ENCODE results near the gene EDN1. TPM values are rescaled to one million over a fixed set of nuclear protein-coding genes. Genes with fewer than 3 reads are reported as not detected.
"Not testable (repeated sequence)": the region's sequence is repeated elsewhere in the genome, so short reads cannot be mapped to it uniquely, and the experiment has no call there.

Gene EDN1
- total RNA-seq, 2 experiments from 2014 or later = not detected

- intact Hi-C loops (cut with micrococcal nuclease) = no loop called here
- CTCF ChIA-PET = interaction anchor here (0.6 to 3.7 kb wide), 2 partner anchors 9 to 651 kb away, joined by 3 to 18 read pairs; partner anchors contain the start of gene EDN1
- POLR2A ChIA-PET = no interaction called here
Measured at GRCh38 chr6:12298995-12299394, 8.8 kb downstream of the EDN1 start.

GRCh38 chr6:12301018-12301417 is 10.9 kb downstream of the EDN1 start:
- no peaks in the 10 kb centered on the region for H3K9me3 Mint-ChIP-seq
- H3K4me1 Mint-ChIP-seq (ENCODE audit: low read depth) = no peaks in the 10 kb centered on the region
- CTCF ChIA-PET = interaction anchor here (3.7 kb wide), 1 partner anchor 11 kb away, joined by 18 read pairs; the partner anchor contains the start of gene EDN1
- no peak for DNase-seq
- intact Hi-C loops (cut with micrococcal nuclease) = no loop called here
- POLR2A ChIA-PET = no interaction called here
- no peaks in the 10 kb centered on the region for H3K36me3 Mint-ChIP-seq
- no peak overlapping the region for H3K4me3 Mint-ChIP-seq
- no peak overlapping the region for H3K27ac Mint-ChIP-seq
- peaks cover 9% of the 10 kb centered on the region for H3K27me3 Mint-ChIP-seq

More at GRCh38 chr6:12298995-12299394, 8.8 kb downstream of the EDN1 start:
- no peaks in the 10 kb centered on the region for H3K9me3 Mint-ChIP-seq
- H3K4me1 Mint-ChIP-seq (ENCODE audit: low read depth) = no peaks in the 10 kb centered on the region
- no peak for DNase-seq
- H3K36me3 Mint-ChIP-seq = no peaks in the 10 kb centered on the region
- no peak overlapping the region for H3K27ac Mint-ChIP-seq
- H3K4me3 Mint-ChIP-seq = no peak overlapping the region
- peaks cover 5% of the 10 kb centered on the region for H3K27me3 Mint-ChIP-seq

GRCh38 chr6:12304487-12304886 is 14.3 kb downstream of the EDN1 start:
- no peak overlapping the region for H3K27ac Mint-ChIP-seq
- H3K27me3 Mint-ChIP-seq = peaks cover 10% of the 10 kb centered on the region
- no peak for DNase-seq
- no peaks in the 10 kb centered on the region for H3K9me3 Mint-ChIP-seq
- POLR2A ChIA-PET = no interaction called here
- no peaks in the 10 kb centered on the region for H3K36me3 Mint-ChIP-seq
- intact Hi-C loops (cut with micrococcal nuclease) = no loop called here
- CTCF ChIA-PET = no interaction called here
- H3K4me3 Mint-ChIP-seq = no peak overlapping the region
- H3K4me1 Mint-ChIP-seq (ENCODE audit: low read depth) = no peaks in the 10 kb centered on the region

GRCh38 chr6:12309070-12309469 is 18.9 kb downstream of the EDN1 start:
- intact Hi-C loops (cut with micrococcal nuclease) = no loop called here
- ChIA-PET POLR2A (no interaction called here), CTCF (interaction anchor here (0.6 to 0.8 kb wide), 3 partner anchors 11 to 653 kb away, joined by 3 to 6 read pairs (median 3); partner anchors contain the start of gene EDN1)

DNA sequence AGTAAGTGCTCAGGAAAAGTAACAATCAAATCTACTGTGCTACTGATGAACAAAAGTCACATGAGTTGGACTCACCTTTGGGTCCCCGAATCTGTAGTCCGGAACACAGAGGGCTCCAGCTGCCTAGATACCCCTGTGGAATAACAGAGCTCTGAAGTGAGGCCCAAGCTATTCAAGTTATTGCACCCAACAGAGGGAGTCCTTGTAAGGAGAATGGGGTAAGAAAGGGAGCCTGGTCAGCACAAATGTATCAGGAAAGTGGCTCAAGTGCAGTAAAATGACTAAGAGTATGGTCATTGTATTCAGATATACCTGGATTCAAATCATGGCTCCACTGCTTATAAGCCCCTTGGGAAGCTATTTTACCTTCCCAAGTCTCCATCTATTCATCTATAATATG is 20.9 kb downstream of the EDN1 start:
- Mint-ChIP-seq H3K4me1 (ENCODE audit: low read depth) (no peaks in the 10 kb centered on the region), H3K4me3 (no peak overlapping the region), H3K27me3 (peaks cover 7% of the 10 kb centered on the region), H3K9me3 (no peaks in the 10 kb centered on the region), H3K27ac (no peak overlapping the region), H3K36me3 (no peaks in the 10 kb centered on the region)
- intact Hi-C loops (cut with micrococcal nuclease) = no loop called here
- DNase-seq = no peak
- CTCF ChIA-PET = interaction anchor here (1.1 kb wide), 1 partner anchor 26 kb away, joined by 3 read pairs; no protein-coding TSS in a partner anchor
- POLR2A ChIA-PET = no interaction called here

More at GRCh38 chr6:12309070-12309469, 18.9 kb downstream of the EDN1 start:
- H3K9me3 Mint-ChIP-seq = no peaks in the 10 kb centered on the region
- no peak overlapping the region for H3K4me3 Mint-ChIP-seq
- no peaks in the 10 kb centered on the region for H3K36me3 Mint-ChIP-seq
- H3K27me3 Mint-ChIP-seq = peaks cover 11% of the 10 kb centered on the region
- no peaks in the 10 kb centered on the region for H3K4me1 Mint-ChIP-seq (ENCODE audit: low read depth)
- DNase-seq = no peak
- no peak overlapping the region for H3K27ac Mint-ChIP-seq

DNA sequence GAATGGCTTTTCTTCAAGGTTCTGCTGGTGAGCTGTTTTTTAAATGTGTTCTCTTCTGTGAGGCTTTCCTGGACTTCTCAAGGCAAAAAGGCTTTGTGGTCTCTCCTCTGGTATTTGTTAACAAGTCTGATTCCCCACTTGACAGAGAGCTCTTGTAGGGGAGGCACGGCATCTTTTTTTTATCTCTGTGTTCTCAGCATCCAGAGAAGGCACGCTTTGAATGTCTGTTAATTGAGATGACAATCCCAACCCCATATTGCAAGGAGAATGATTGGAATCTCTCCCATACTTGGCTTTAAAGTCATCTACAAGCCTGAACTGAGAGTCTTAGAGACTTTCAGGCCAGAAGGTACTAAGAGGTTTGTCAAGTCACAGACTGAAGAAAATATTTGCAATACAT is 22.6 kb downstream of the EDN1 start:
- Mint-ChIP-seq H3K27ac (no peak overlapping the region), H3K36me3 (no peaks in the 10 kb centered on the region), H3K27me3 (peaks cover 7% of the 10 kb centered on the region), H3K4me3 (no peak overlapping the region), H3K4me1 (ENCODE audit: low read depth) (no peaks in the 10 kb centered on the region), H3K9me3 (no peaks in the 10 kb centered on the region)
- no peak for DNase-seq
- intact Hi-C loops (cut with micrococcal nuclease) = no loop called here
- CTCF ChIA-PET = interaction anchor here (1.4 kb wide), 1 partner anchor 23 kb away, joined by 4 read pairs; the partner anchor contains the start of gene EDN1
- POLR2A ChIA-PET = no interaction called here

- peaks cover 7% of the 10 kb centered on the region for H3K27me3 Mint-ChIP-seq
- no peak overlapping the region for H3K4me3 Mint-ChIP-seq
- no peak overlapping the region for H3K27ac Mint-ChIP-seq
- ChIA-PET POLR2A (no interaction called here), CTCF (interaction anchor here (1.4 kb wide), 2 partner anchors 24 to 291 kb away, joined by 3 to 4 read pairs; partner anchors contain the start of gene EDN1)
- peaks cover 2% of the 10 kb centered on the region for H3K36me3 Mint-ChIP-seq
- no peak for DNase-seq
- H3K9me3 Mint-ChIP-seq = peaks cover 3% of the 10 kb centered on the region
- H3K4me1 Mint-ChIP-seq (ENCODE audit: low read depth) = no peaks in the 10 kb centered on the region
- intact Hi-C loops (cut with micrococcal nuclease) = no loop called here
Measured at GRCh38 chr6:12313306-12313991, 23.3 kb downstream of the EDN1 start.

GRCh38 chr6:12313992-12314589 is 23.9 kb downstream of the EDN1 start:
- no peaks in the 10 kb centered on the region for H3K4me1 Mint-ChIP-seq (ENCODE audit: low read depth)
- peaks cover 2% of the 10 kb centered on the region for H3K36me3 Mint-ChIP-seq
- H3K9me3 Mint-ChIP-seq = peaks cover 6% of the 10 kb centered on the region
- intact Hi-C loops (cut with micrococcal nuclease) = no loop called here
- H3K27ac Mint-ChIP-seq = no peak overlapping the region
- H3K4me3 Mint-ChIP-seq = no peak overlapping the region
- POLR2A ChIA-PET = no interaction called here
- no peak for DNase-seq
- CTCF ChIA-PET = interaction anchor here (1.4 kb wide), 2 partner anchors 24 to 291 kb away, joined by 3 to 4 read pairs; partner anchors contain the start of gene EDN1
- peaks cover 10% of the 10 kb centered on the region for H3K27me3 Mint-ChIP-seq

GRCh38 chr6:12314751-12315150 is 24.6 kb downstream of the EDN1 start:
- no peaks in the 10 kb centered on the region for H3K4me1 Mint-ChIP-seq (ENCODE audit: low read depth)
- H3K36me3 Mint-ChIP-seq = peaks cover 2% of the 10 kb centered on the region
- H3K9me3 Mint-ChIP-seq = peaks cover 6% of the 10 kb centered on the region
- ChIA-PET POLR2A (no interaction called here), CTCF (no interaction called here)
- DNase-seq = no peak
- H3K27me3 Mint-ChIP-seq = peaks cover 13% of the 10 kb centered on the region
- H3K27ac Mint-ChIP-seq = no peak overlapping the region
- intact Hi-C loops (cut with micrococcal nuclease) = no loop called here
- no peak overlapping the region for H3K4me3 Mint-ChIP-seq

DNA sequence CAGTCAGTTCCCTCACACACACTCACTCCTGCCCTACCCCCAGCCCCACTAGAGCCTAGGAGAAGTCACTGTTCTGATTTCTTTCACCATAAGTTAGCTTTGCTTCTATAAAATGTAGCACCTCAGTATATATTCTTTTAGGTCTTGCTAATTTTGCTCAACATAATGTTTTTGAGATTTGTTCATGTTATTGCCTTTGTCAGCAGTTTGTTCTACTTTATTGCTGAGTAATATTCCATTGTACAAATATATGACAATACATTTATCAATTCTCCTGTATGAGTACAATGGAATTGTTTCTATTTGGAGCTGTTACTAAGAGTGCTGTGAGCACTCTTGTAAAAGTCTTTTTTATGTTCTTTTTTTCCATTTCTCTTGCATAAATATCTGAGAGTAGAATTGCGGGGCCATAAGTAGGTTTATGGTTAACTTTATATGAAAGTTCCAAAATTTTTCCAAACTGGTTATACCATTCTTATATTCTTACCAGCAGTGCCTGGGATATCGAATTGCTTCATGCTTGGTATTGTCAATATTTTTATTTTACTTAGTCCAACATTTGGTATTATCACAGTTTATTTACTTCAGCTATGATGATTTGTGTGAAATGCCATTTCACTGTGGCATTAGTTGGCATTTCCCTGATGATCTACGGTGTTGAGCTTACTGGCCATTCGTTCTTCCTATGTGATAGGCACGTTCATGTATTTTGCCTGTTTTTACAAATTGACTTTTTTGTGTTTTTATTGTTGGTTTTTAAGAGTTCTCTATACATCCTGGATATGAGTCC is 25.3 kb downstream of the EDN1 start:
- intact Hi-C loops (cut with micrococcal nuclease) = no loop called here
- Mint-ChIP-seq H3K4me1 (ENCODE audit: low read depth) (no peaks in the 10 kb centered on the region), H3K27me3 (peaks cover 15% of the 10 kb centered on the region), H3K27ac (no peak overlapping the region), H3K36me3 (peaks cover 2% of the 10 kb centered on the region), H3K4me3 (no peak overlapping the region), H3K9me3 (peaks cover 6% of the 10 kb centered on the region)
- no peak for DNase-seq
- CTCF ChIA-PET = no interaction called here
- POLR2A ChIA-PET = no interaction called here

GRCh38 chr6:12318749-12319148 is 28.6 kb downstream of the EDN1 start:
- no peak for DNase-seq
- intact Hi-C loops (cut with micrococcal nuclease) = no loop called here
- ChIA-PET CTCF (no interaction called here), POLR2A (no interaction called here)
- no peaks in the 10 kb centered on the region for H3K4me1 Mint-ChIP-seq (ENCODE audit: low read depth)
- H3K27ac Mint-ChIP-seq = no peak overlapping the region
- peaks cover 6% of the 10 kb centered on the region for H3K9me3 Mint-ChIP-seq
- peaks cover 2% of the 10 kb centered on the region for H3K36me3 Mint-ChIP-seq
- peaks cover 20% of the 10 kb centered on the region for H3K27me3 Mint-ChIP-seq
- no peak overlapping the region for H3K4me3 Mint-ChIP-seq

DNA sequence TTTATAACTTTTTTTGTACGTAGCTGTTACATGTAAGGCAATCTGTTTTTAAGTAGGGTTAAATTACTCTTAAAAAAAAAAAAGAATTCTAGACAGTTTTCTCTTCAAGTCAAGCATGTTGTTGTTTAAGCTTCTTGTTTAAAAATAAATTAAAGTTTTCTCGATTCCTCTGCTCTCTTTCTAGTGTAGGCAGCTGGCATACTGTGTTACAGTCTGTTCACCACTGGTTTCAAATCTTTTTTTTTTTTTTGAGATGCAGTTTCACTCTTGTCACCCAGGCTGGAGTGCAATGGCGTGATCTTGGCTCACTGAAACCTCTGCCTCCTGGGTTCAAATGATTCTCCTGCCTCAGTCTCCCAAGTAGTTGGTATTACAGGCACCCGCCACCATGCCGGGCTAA is 29.9 kb downstream of the EDN1 start:
- intact Hi-C loops (cut with micrococcal nuclease); H3K27ac Mint-ChIP-seq; H3K4me3 Mint-ChIP-seq; H3K9me3 Mint-ChIP-seq; DNase-seq; H3K4me1 Mint-ChIP-seq (ENCODE audit: low read depth); H3K36me3 Mint-ChIP-seq; POLR2A ChIA-PET: not testable (repeated sequence)
- CTCF ChIA-PET = interaction anchor here (0.6 kb wide), 1 partner anchor 11 kb away, joined by 3 read pairs; no protein-coding TSS in a partner anchor
- peaks cover 18% of the 10 kb centered on the region for H3K27me3 Mint-ChIP-seq

Data from activated CD4-positive, alpha-beta memory T cell treated with anti-CD3 and anti-CD28 coated beads for 36 hours (primary cell).